ENCODE results near the gene C12orf57.
A peak's percentile ranks its signal among the peaks of the same experiment; 100 is the strongest.

The C12orf57 gene

DNA sequence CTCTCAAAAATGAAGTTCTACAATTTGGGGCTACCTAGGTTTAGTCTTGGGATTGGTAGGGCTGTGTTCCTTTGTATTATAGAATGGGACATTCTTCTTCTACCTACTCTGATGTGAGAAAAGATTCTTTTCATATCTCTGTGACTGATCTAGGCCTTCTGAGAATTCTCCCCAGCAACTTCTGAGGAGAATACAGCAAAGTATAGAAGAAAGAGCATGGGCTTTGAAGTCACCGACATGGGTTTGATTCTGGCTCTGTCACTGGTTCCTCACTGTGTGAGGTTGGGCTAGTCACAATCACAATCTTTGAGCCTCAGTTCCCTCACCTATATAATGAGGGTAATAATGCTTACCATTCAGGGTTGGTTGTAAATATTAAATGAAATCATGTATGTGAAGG is 11.1 kb upstream of the C12orf57 start:
- no peak for DNase-seq (ENCODE audit: low spot score)
- in situ Hi-C loops (cut with MboI; ENCODE audit: low sequenced_read_pairs, unreplicated experiment): loop anchor here (25.0 kb wide), 1 partner anchor 180 kb away; the partner anchor contains the start of gene C1RL
- TF ChIP-seq, protein P1, sequence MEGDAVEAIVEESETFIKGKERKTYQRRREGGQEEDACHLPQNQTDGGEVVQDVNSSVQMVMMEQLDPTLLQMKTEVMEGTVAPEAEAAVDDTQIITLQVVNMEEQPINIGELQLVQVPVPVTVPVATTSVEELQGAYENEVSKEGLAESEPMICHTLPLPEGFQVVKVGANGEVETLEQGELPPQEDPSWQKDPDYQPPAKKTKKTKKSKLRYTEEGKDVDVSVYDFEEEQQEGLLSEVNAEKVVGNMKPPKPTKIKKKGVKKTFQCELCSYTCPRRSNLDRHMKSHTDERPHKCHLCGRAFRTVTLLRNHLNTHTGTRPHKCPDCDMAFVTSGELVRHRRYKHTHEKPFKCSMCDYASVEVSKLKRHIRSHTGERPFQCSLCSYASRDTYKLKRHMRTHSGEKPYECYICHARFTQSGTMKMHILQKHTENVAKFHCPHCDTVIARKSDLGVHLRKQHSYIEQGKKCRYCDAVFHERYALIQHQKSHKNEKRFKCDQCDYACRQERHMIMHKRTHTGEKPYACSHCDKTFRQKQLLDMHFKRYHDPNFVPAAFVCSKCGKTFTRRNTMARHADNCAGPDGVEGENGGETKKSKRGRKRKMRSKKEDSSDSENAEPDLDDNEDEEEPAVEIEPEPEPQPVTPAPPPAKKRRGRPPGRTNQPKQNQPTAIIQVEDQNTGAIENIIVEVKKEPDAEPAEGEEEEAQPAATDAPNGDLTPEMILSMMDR (IDR thresholded peaks at IDR 0.05; ENCODE audit: borderline replicate concordance, control extremely low read depth, extremely low read depth, insufficient read depth, missing control alignments): no peak

DNA sequence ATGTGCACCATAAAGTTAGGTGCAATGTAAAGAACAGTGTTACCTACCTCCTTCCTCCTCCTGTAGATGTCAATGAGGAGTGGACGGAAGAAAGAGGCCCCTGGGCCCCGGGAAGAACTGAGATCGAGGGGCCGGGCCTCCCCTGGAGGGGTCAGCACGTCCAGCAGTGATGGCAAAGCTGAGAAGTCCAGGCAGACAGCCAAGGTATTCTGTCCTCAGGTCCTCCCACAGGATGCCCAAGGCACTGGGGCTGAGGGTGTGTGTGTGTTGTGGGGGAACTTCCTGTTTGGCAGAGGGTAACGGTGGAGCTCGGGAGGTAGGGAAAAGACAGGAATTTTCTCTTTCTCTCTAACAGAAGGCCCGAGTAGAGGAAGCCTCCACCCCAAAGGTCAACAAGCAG is 9.7 kb upstream of the C12orf57 start:
- TF ChIP-seq, protein P1 (IDR thresholded peaks at IDR 0.05; ENCODE audit: borderline replicate concordance, control extremely low read depth, extremely low read depth, insufficient read depth, missing control alignments): no peak
- in situ Hi-C loops (cut with MboI; ENCODE audit: low sequenced_read_pairs, unreplicated experiment): loop anchor here (25.0 kb wide), 1 partner anchor 178 kb away; the partner anchor contains the start of gene C1RL
- DNase-seq (ENCODE audit: low spot score): no peak

DNA sequence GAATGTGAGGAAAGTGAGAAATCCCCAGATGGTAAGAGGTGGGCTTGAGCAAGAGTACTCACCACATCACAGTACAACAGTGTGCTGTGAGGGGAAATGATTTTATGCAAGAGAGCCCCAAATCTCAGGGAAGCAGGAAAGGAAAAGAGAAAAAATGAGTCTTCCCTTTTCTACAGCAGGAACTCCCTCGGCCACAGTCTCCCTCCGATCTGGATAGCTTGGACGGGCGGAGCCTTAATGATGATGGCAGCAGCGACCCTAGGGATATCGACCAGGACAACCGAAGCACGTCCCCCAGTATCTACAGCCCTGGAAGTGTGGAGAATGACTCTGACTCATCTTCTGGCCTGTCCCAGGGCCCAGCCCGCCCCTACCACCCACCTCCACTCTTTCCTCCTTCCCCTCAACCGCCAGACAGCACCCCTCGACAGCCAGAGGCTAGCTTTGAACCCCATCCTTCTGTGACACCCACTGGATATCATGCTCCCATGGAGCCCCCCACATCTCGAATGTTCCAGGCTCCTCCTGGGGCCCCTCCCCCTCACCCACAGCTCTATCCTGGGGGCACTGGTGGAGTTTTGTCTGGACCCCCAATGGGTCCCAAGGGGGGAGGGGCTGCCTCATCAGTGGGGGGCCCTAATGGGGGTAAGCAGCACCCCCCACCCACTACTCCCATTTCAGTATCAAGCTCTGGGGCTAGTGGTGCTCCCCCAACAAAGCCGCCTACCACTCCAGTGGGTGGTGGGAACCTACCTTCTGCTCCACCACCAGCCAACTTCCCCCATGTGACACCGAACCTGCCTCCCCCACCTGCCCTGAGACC is 8.2 kb upstream of the C12orf57 start:
- in situ Hi-C loops (cut with MboI; ENCODE audit: low sequenced_read_pairs, unreplicated experiment): loop anchor here (25.0 kb wide), 1 partner anchor 177 kb away; the partner anchor contains the start of gene C1RL
- TF ChIP-seq, protein P1 (IDR thresholded peaks at IDR 0.05; ENCODE audit: borderline replicate concordance, control extremely low read depth, extremely low read depth, insufficient read depth, missing control alignments): no peak
- no peak for DNase-seq (ENCODE audit: low spot score)

DNA sequence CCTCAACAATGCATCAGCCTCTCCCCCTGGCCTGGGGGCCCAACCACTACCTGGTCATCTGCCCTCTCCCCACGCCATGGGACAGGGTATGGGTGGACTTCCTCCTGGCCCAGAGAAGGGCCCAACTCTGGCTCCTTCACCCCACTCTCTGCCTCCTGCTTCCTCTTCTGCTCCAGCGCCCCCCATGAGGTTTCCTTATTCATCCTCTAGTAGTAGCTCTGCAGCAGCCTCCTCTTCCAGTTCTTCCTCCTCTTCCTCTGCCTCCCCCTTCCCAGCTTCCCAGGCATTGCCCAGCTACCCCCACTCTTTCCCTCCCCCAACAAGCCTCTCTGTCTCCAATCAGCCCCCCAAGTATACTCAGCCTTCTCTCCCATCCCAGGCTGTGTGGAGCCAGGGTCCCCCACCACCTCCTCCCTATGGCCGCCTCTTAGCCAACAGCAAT is 7.6 kb upstream of the C12orf57 start:
- no peak for DNase-seq (ENCODE audit: low spot score)
- TF ChIP-seq, protein P1 (IDR thresholded peaks at IDR 0.05; ENCODE audit: borderline replicate concordance, control extremely low read depth, extremely low read depth, insufficient read depth, missing control alignments): no peak
- in situ Hi-C loops (cut with MboI; ENCODE audit: low sequenced_read_pairs, unreplicated experiment): loop anchor here (25.0 kb wide), 1 partner anchor 176 kb away; the partner anchor contains the start of gene C1RL

DNA sequence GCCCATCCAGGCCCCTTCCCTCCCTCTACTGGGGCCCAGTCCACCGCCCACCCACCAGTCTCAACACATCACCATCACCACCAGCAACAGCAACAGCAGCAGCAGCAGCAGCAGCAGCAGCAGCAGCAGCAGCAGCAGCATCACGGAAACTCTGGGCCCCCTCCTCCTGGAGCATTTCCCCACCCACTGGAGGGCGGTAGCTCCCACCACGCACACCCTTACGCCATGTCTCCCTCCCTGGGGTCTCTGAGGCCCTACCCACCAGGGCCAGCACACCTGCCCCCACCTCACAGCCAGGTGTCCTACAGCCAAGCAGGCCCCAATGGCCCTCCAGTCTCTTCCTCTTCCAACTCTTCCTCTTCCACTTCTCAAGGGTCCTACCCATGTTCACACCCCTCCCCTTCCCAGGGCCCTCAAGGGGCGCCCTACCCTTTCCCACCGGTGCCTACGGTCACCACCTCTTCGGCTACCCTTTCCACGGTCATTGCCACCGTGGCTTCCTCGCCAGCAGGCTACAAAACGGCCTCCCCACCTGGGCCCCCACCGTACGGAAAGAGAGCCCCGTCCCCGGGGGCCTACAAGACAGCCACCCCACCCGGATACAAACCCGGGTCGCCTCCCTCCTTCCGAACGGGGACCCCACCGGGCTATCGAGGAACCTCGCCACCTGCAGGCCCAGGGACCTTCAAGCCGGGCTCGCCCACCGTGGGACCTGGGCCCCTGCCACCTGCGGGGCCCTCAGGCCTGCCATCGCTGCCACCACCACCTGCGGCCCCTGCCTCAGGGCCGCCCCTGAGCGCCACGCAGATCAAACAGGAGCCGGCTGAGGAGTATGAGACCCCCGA is 7.0 kb upstream of the C12orf57 start:
- peak; percentile 78 for DNase-seq (ENCODE audit: low spot score)
- in situ Hi-C loops (cut with MboI; ENCODE audit: low sequenced_read_pairs, unreplicated experiment): loop anchor here (25.0 kb wide), 1 partner anchor 175 kb away; the partner anchor contains the start of gene C1RL
- TF ChIP-seq, protein P1 (IDR thresholded peaks at IDR 0.05; ENCODE audit: borderline replicate concordance, control extremely low read depth, extremely low read depth, insufficient read depth, missing control alignments): no peak
